Endodermal cell (in vitro differentiated cells): ENCODE data around the gene CDC20. TPM values are rescaled to one million over a fixed set of nuclear protein-coding genes. Genes with fewer than 3 reads are reported as not detected.

Experiments
- DNase-seq: peaks from one replicate; pipeline ENCODE4 v3.0.0-alpha.2; 2017
- H3K27ac ChIP-seq: 2 replicates; pipeline ENCODE4 v1.5.1; 2013; ENCODE audit warnings: mild to moderate bottlenecking, low read depth, low read length, moderate library complexity
- H3K27me3 ChIP-seq: 2 replicates; pipeline ENCODE4 v1.6.1; 2013; ENCODE audit warnings: mild to moderate bottlenecking, low read length, moderate library complexity; ENCODE audit not compliant: insufficient read depth, control insufficient read depth, poor library complexity, severe bottlenecking
- H3K36me3 ChIP-seq: 2 replicates; pipeline ENCODE4 v1.7.0; 2013; ENCODE audit warnings: mild to moderate bottlenecking, low read length, moderate library complexity; ENCODE audit not compliant: control insufficient read depth, insufficient read depth
- H3K4me1 ChIP-seq: one replicate; pipeline ENCODE4 v1.7.0; 2013; ENCODE audit warnings: low read length; ENCODE audit not compliant: control insufficient read depth, insufficient read depth
- H3K4me3 ChIP-seq: 2 replicates; pipeline ENCODE4 v1.5.1; 2013; ENCODE audit warnings: mild to moderate bottlenecking, low read length, moderate library complexity
- H3K9ac ChIP-seq: 2 replicates; pipeline ENCODE4 v1.6.1; 2013; ENCODE audit warnings: mild to moderate bottlenecking, low read length, moderate library complexity; ENCODE audit not compliant: poor library complexity, severe bottlenecking; ENCODE audit errors: extremely low read depth
- H3K9me3 ChIP-seq: 2 replicates; pipeline ENCODE4 v1.6.1; 2013; ENCODE audit warnings: mild to moderate bottlenecking, low read length, moderate library complexity; ENCODE audit not compliant: control insufficient read depth
- H3K27ac Mint-ChIP-seq: 2 replicates; pipeline ENCODE4 v1.8.0; 2020; ENCODE audit warnings: mixed read lengths
- H3K27me3 Mint-ChIP-seq: 2 replicates; pipeline ENCODE4 v1.8.0; 2021; ENCODE audit warnings: mild to moderate bottlenecking, mixed read lengths; ENCODE audit not compliant: insufficient read depth
- H3K36me3 Mint-ChIP-seq: 2 replicates; pipeline ENCODE4 v1.8.0; 2020; ENCODE audit warnings: low read depth, mixed read lengths
- H3K4me1 Mint-ChIP-seq: 2 replicates; pipeline ENCODE4 v1.8.0; 2020; ENCODE audit warnings: mixed read lengths
- H3K4me3 Mint-ChIP-seq: 2 replicates; pipeline ENCODE4 v1.8.0; 2020; ENCODE audit warnings: mild to moderate bottlenecking, moderate library complexity, mixed read lengths
- H3K9me3 Mint-ChIP-seq: 2 replicates; pipeline ENCODE4 v1.8.0; 2020; ENCODE audit warnings: mild to moderate bottlenecking, mixed read lengths
- WGBS, 2 experiments: methylation state at CpG; one replicate each; pipeline versions ENCODE4 v1.1.5 to v1.1.7; 2013; ENCODE audit warnings: missing lambda C conversion rate in 2 of 2, mixed read lengths in 1 of 2; ENCODE audit not compliant: insufficient coverage in 1 of 2, insufficient read length in 1 of 2; 5-methylcytosine and 5-hydroxymethylcytosine counted together
- total RNA-seq, 2 donors: library from RNA; stranded (reverse); fragmentation: NEBNext Ultra II Directional in 1 of 2; extraction: Animal tissue kit (Norgen Biotek cat#: 25700) in 1 of 2; gene quantifications; 2 replicates in 1 of 2; 3 replicates in 1 of 2; pipeline ENCODE4 v1.2.1, GENCODE V29; 2021
- TF ChIP-seq, protein P1 (sequence below): fragments of 200-600 bp; sonication (generic); conservative IDR thresholded peaks from 2 replicates; pipeline ENCODE4 v1.5.0; 2021; ENCODE audit warnings: antibody characterized with exemption, mild to moderate bottlenecking

Gene CDC20
- total RNA-seq, 2 donors from 2014 or later, result 126 to 149 TPM

DNA sequence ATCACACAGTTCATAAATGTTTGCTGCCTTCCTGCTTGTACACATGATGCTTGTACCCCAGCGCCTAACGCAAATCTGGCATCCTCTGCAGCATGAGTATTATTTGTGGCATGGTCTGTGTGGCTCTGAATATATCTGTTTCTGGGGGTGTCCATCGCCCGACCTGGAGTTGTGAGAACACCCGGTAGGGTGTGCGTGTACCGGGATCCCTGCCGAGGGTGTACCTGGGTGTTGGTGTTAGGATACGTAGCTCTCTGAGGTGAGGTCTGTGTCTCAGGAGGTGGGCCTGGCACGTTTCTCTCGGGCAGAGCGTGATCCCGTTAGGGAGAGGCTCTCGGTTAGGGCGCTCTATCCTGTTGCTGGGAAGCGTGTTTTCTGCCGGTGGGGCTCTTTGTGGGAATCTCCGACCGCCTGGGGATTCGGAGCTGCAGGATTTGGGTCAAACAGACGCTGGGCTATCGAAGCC, 10.4 kb upstream of the CDC20 start:
- H3K27ac Mint-ChIP-seq, result peak overlapping the region; percentile 69
- no peaks in the 10 kb centered on the region for H3K9me3 Mint-ChIP-seq
- H3K27ac ChIP-seq, result no peak overlapping the region
- DNase-seq, result no peak
- no peaks in the 10 kb centered on the region for H3K27me3 Mint-ChIP-seq
- H3K36me3 ChIP-seq, result no peaks in the 10 kb centered on the region
- H3K4me3 Mint-ChIP-seq, result peak overlapping the region; percentile 77
- peaks cover 34% of the 10 kb centered on the region for H3K4me1 Mint-ChIP-seq
- 38% methylated on average over 12 to 22 of the region's 22 CpGs for WGBS, 2 experiments
- peak overlapping the region; percentile 93 for H3K9ac ChIP-seq
- H3K9me3 ChIP-seq, result no peaks in the 10 kb centered on the region
- no peaks in the 10 kb centered on the region for H3K36me3 Mint-ChIP-seq
- peaks cover 6% of the 10 kb centered on the region for H3K27me3 ChIP-seq
- peaks cover 12% of the 10 kb centered on the region for H3K4me1 ChIP-seq
- TF ChIP-seq, protein P1, sequence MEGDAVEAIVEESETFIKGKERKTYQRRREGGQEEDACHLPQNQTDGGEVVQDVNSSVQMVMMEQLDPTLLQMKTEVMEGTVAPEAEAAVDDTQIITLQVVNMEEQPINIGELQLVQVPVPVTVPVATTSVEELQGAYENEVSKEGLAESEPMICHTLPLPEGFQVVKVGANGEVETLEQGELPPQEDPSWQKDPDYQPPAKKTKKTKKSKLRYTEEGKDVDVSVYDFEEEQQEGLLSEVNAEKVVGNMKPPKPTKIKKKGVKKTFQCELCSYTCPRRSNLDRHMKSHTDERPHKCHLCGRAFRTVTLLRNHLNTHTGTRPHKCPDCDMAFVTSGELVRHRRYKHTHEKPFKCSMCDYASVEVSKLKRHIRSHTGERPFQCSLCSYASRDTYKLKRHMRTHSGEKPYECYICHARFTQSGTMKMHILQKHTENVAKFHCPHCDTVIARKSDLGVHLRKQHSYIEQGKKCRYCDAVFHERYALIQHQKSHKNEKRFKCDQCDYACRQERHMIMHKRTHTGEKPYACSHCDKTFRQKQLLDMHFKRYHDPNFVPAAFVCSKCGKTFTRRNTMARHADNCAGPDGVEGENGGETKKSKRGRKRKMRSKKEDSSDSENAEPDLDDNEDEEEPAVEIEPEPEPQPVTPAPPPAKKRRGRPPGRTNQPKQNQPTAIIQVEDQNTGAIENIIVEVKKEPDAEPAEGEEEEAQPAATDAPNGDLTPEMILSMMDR, result no peak
- peak overlapping the region; percentile 79 for H3K4me3 ChIP-seq

DNA sequence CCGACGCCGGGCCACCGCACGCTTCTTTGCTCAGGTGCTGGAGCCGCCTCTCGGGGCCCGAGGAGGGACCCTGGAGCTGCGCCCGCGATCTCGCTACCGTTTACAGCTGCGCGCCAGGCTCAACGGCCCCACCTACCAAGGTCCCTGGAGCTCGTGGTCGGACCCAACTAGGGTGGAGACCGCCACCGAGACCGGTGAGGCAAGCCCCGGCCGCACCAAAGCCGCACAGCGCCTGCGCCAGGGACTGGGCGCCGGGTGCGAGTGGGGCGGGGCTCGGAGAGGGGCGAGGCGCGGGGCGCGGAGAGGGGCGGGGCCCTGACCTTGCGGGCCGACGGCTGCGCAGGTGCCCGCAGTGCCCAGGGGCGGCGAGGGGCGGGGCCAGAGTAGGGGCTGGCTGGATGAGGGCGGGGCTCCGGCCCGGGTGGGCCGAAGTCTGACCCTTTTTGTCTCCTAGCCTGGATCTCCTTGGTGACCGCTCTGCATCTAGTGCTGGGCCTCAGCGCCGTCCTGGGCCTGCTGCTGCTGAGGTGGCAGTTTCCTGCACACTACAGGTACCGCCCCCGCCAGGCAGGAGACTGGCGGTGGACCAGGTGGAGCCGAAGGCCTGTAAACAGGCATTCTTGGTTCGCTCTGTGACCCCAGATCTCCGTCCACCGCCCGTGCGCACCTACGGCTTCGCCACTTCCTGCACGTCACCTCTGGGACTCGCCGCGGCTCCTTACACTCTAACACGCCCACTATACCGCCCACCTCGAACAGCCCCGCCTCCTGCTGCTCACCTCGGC, 9.8 kb upstream of the CDC20 start:
- Histone ChIP-seq H3K27me3 (peaks cover 6% of the 10 kb centered on the region), H3K9me3 (no peaks in the 10 kb centered on the region), H3K4me3 (peak overlapping the region; percentile 79), H3K9ac (peak overlapping the region; percentile 93), H3K36me3 (no peaks in the 10 kb centered on the region), H3K4me1 (peaks cover 12% of the 10 kb centered on the region), H3K27ac (peak overlapping the region; percentile 92)
- H3K27ac Mint-ChIP-seq, result peak overlapping the region; percentile 100
- no peaks in the 10 kb centered on the region for H3K9me3 Mint-ChIP-seq
- 2 to 3% methylated on average over 18 to 72 of the region's 72 CpGs for WGBS, 2 experiments
- H3K4me3 Mint-ChIP-seq, result peak overlapping the region; percentile 77
- H3K36me3 Mint-ChIP-seq, result no peaks in the 10 kb centered on the region
- DNase-seq, result peak; percentile 98
- peaks cover 34% of the 10 kb centered on the region for H3K4me1 Mint-ChIP-seq
- TF ChIP-seq, protein P1, result no peak
- H3K27me3 Mint-ChIP-seq, result no peaks in the 10 kb centered on the region

DNA sequence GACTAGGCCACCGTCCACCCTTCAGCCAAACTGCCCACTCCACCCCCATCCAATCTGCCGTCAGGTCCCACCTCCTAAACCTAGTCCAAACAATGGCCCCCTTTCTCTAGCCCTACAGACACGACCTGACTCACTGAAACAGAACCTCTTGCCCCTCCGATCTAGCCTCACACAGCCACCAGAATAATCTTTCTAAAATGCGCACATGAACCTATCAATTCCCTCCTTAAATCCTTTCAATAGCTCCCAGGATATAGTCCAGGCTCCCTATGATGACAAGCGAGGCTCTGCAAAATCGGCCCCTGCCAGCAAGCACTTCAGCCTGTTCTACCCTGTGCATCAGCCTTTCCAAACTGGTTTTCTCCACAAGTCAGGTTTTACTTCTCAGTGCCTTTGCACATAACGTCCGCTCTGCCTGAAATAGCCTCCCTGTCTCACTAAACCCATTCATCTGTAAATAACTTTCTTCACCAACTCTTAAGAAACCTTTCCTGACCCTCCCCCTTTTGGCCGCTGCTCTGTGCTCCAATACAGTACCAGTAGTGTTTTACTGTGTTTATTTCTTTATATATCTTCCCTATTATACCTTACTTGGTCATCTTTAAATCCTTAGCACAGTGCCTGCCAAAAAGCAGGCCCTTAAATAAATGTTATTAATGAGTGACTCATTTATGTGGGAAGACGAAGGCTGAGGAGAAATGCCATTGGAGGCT, 9.0 kb upstream of the CDC20 start:
- H3K4me1 Mint-ChIP-seq, result peaks cover 34% of the 10 kb centered on the region
- H3K27me3 Mint-ChIP-seq, result no peaks in the 10 kb centered on the region
- no peaks in the 10 kb centered on the region for H3K9me3 ChIP-seq
- DNase-seq, result no peak
- H3K36me3 Mint-ChIP-seq, result no peaks in the 10 kb centered on the region
- H3K27me3 ChIP-seq, result peaks cover 6% of the 10 kb centered on the region
- no peaks in the 10 kb centered on the region for H3K9me3 Mint-ChIP-seq
- peak overlapping the region; percentile 92 for H3K27ac ChIP-seq
- no peaks in the 10 kb centered on the region for H3K36me3 ChIP-seq
- H3K27ac Mint-ChIP-seq, result peak overlapping the region; percentile 100
- H3K4me3 ChIP-seq, result peak overlapping the region; percentile 79
- H3K4me3 Mint-ChIP-seq, result peak overlapping the region; percentile 77
- H3K4me1 ChIP-seq, result peaks cover 12% of the 10 kb centered on the region
- TF ChIP-seq, protein P1, result no peak
- H3K9ac ChIP-seq, result peak overlapping the region; percentile 93
- WGBS, 2 experiments, result 33 to 40% methylated on average over 9 to 11 of the region's 11 CpGs
